Neural cell (in vitro differentiated cells): Measurements from ENCODE around the gene ADD3. TPM values are rescaled to one million over a fixed set of nuclear protein-coding genes. Genes with fewer than 3 reads are reported as not detected.

Experiments used
- H2AFZ ChIP-seq: fragments of 200-600, 300-800 bp; sonication (generic), shearing (Covaris generic); 2 replicates; pipeline ENCODE4 v1.6.0; 2014; ENCODE audit warnings: low read depth, mild to moderate bottlenecking, antibody characterized with exemption, low read length, moderate library complexity
- H3F3A ChIP-seq: fragments of 200-600 bp; shearing (Covaris generic); 2 replicates; pipeline ENCODE4 v1.6.1; 2016; ENCODE audit warnings: mild to moderate bottlenecking, moderate library complexity, mixed read lengths, antibody characterized with exemption, low read length; ENCODE audit not compliant: insufficient read depth, poor library complexity, severe bottlenecking
- H3K27ac ChIP-seq: fragments of 200-600, 300-800 bp; sonication (generic), shearing (Covaris generic); 2 replicates; pipeline ENCODE4 v1.5.1; 2014; ENCODE audit warnings: mild to moderate bottlenecking, low read length, moderate library complexity
- H3K27me3 ChIP-seq: fragments of 300-800, 200-600 bp; sonication (generic), shearing (Covaris generic); 2 replicates; pipeline ENCODE4 v1.6.0; 2014; ENCODE audit warnings: mild to moderate bottlenecking, low read depth, low read length, moderate library complexity; ENCODE audit not compliant: insufficient read depth
- H3K36me3 ChIP-seq: fragments of 300-800, 200-600 bp; sonication (generic), shearing (Covaris generic); 2 replicates; pipeline ENCODE4 v1.5.1; 2014; ENCODE audit warnings: mild to moderate bottlenecking, antibody characterized with exemption, low read length, moderate library complexity; ENCODE audit not compliant: insufficient read depth
- H3K4me2 ChIP-seq: fragments of 300-800, 200-600 bp; sonication (generic), shearing (Covaris generic); 2 replicates; pipeline ENCODE4 v1.6.0; 2014; ENCODE audit warnings: mild to moderate bottlenecking, low read length
- H3K4me3 ChIP-seq: fragments of 300-800, 200-600 bp; sonication (generic), shearing (Covaris generic); 2 replicates; pipeline ENCODE4 v1.5.1; 2014; ENCODE audit warnings: mild to moderate bottlenecking, low read length, moderate library complexity
- H3K79me2 ChIP-seq: fragments of 200-600 bp; shearing (Covaris generic); replicated peaks from 2 replicates; pipeline ENCODE4 v1.6.0; 2014; ENCODE audit warnings: mild to moderate bottlenecking, low read length, moderate library complexity; ENCODE audit not compliant: insufficient read depth
- H3K9ac ChIP-seq: fragments of 300-800, 200-600 bp; sonication (generic), shearing (Covaris generic); 2 replicates; pipeline ENCODE4 v1.6.1; 2016; ENCODE audit warnings: mild to moderate bottlenecking, low read length, mixed read lengths
- H3K9me2 ChIP-seq: fragments of 200-600 bp; shearing (Covaris generic); 2 replicates; pipeline ENCODE4 v1.6.1; 2016; ENCODE audit warnings: mild to moderate bottlenecking, low read length, mixed read lengths; ENCODE audit not compliant: insufficient read depth
- H3K9me3 ChIP-seq: fragments of 200-600, 300-800 bp; sonication (generic), shearing (Covaris generic); 2 replicates; pipeline ENCODE4 v1.6.1; 2016; ENCODE audit warnings: mild to moderate bottlenecking, mixed run types, low read length, moderate library complexity, mixed read lengths
- H4K20me1 ChIP-seq: fragments of 200-600 bp; shearing (Covaris generic); 2 replicates; pipeline ENCODE4 v1.6.1; 2016; ENCODE audit warnings: mild to moderate bottlenecking, mixed run types; ENCODE audit not compliant: insufficient read depth
- CTCF ChIP-seq: fragments of 450-650 bp; IDR thresholded peaks from 2 replicates; pipeline ENCODE4 v1.5.1; 2014; ENCODE audit warnings: antibody characterized with exemption, mild to moderate bottlenecking, moderate library complexity; ENCODE audit not compliant: poor library complexity, severe bottlenecking
- EP300 ChIP-seq: fragments of 450-650 bp; conservative IDR thresholded peaks from 2 replicates; pipeline ENCODE4 v1.6.1; 2014; ENCODE audit warnings: antibody characterized with exemption, mild to moderate bottlenecking, moderate library complexity; ENCODE audit not compliant: poor library complexity, severe bottlenecking
- EZH2 ChIP-seq: fragments of 200-600, 300-800 bp; shearing (Covaris generic), sonication (generic); IDR thresholded peaks from 2 replicates; pipeline ENCODE4 v1.6.1; 2014; ENCODE audit warnings: antibody characterized with exemption, low read length, borderline replicate concordance, mild to moderate bottlenecking; ENCODE audit not compliant: insufficient read depth, poor library complexity, severe bottlenecking
- MXI1 ChIP-seq: fragments of 450-650 bp; conservative IDR thresholded peaks from 2 replicates; pipeline ENCODE4 v1.6.1; 2014; ENCODE audit warnings: antibody characterized with exemption, mild to moderate bottlenecking; ENCODE audit not compliant: poor library complexity, severe bottlenecking
- POLR2AphosphoS5 ChIP-seq: IDR thresholded peaks from 2 replicates; pipeline ENCODE4 v1.6.1; 2012
- RAD21 ChIP-seq: fragments of 450-650 bp; conservative IDR thresholded peaks from 2 replicates; pipeline ENCODE4 v1.6.1; 2014; ENCODE audit warnings: antibody characterized with exemption, mild to moderate bottlenecking, moderate library complexity
- SMC3 ChIP-seq: fragments of 450-650 bp; conservative IDR thresholded peaks from 2 replicates; pipeline ENCODE4 v1.6.1; 2014; ENCODE audit warnings: antibody characterized with exemption, mild to moderate bottlenecking, moderate library complexity; ENCODE audit not compliant: poor library complexity
- TAF1 ChIP-seq: IDR thresholded peaks from 2 replicates; pipeline ENCODE4 v1.6.1; 2012; ENCODE audit warnings: low read depth
- polyA plus RNA-seq: library from polyadenylated mRNA; depleted of rRNA; stranded (reverse); fragments of >200 nt; gene quantifications from 2 replicates; pipeline ENCODE4 v1.2.3, GENCODE V29; 2014
- TF ChIP-seq, protein P1 (sequence below): IDR thresholded peaks from 2 replicates; pipeline ENCODE4 v1.6.1; 2012; ENCODE audit warnings: borderline replicate concordance

ADD3 gene
- polyA plus RNA-seq, 1 donor from 2014 or later, result 40.6 TPM

DNA sequence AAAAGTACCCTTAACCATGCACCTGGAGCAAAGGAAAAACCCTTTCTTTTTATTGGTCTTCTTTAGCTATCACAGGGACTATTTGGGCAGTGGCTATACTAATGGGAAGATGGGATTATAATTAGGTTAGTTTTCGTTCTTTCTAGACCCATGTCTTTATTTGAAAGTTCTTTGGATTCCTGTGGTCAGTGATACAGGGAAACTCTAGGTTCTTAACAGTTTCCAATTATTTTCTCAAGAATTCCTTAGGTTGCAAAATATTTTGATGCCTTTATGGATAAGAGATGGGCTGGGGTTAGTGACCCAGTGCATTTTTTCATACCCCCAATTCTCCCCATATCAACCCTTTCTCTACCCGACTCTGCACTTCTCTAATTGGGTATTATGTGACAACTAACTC is 49.0 kb downstream of the ADD3 start:
- no peak overlapping the region for H3K27ac ChIP-seq
- no peak overlapping the region for H3K4me2 ChIP-seq
- H3K36me3 ChIP-seq, result no peaks in the 10 kb centered on the region
- no peak overlapping the region for H2AFZ ChIP-seq
- no peaks in the 10 kb centered on the region for H3K9me2 ChIP-seq
- no peak overlapping the region for H3K9ac ChIP-seq
- H3K27me3 ChIP-seq, result no peaks in the 10 kb centered on the region
- H3F3A ChIP-seq, result no peaks in the 10 kb centered on the region
- TF ChIP-seq TAF1, result no peak
- no peak for TF ChIP-seq RAD21
- no peaks in the 10 kb centered on the region for H3K9me3 ChIP-seq
- H4K20me1 ChIP-seq, result no peaks in the 10 kb centered on the region
- peaks cover 5% of the 10 kb centered on the region for H3K79me2 ChIP-seq
- H3K4me3 ChIP-seq, result no peak overlapping the region

GRCh38 chr10:110057456-110057855 is 49.7 kb downstream of the ADD3 start:
- H3K9ac ChIP-seq, result no peak overlapping the region
- H4K20me1 ChIP-seq, result no peaks in the 10 kb centered on the region
- peaks cover 5% of the 10 kb centered on the region for H3K79me2 ChIP-seq
- no peak overlapping the region for H3K4me2 ChIP-seq
- H3K36me3 ChIP-seq, result no peaks in the 10 kb centered on the region
- no peaks in the 10 kb centered on the region for H3K9me2 ChIP-seq
- no peaks in the 10 kb centered on the region for H3F3A ChIP-seq
- no peak overlapping the region for H3K27ac ChIP-seq
- no peaks in the 10 kb centered on the region for H3K27me3 ChIP-seq
- no peak for TF ChIP-seq POLR2AphosphoS5
- TF ChIP-seq TAF1, result no peak
- no peak for TF ChIP-seq EZH2
- TF ChIP-seq MXI1, result no peak
- TF ChIP-seq EP300, result no peak
- TF ChIP-seq SMC3, result no peak
- no peak for TF ChIP-seq CTCF
- no peak for TF ChIP-seq RAD21
- TF ChIP-seq, protein P1, sequence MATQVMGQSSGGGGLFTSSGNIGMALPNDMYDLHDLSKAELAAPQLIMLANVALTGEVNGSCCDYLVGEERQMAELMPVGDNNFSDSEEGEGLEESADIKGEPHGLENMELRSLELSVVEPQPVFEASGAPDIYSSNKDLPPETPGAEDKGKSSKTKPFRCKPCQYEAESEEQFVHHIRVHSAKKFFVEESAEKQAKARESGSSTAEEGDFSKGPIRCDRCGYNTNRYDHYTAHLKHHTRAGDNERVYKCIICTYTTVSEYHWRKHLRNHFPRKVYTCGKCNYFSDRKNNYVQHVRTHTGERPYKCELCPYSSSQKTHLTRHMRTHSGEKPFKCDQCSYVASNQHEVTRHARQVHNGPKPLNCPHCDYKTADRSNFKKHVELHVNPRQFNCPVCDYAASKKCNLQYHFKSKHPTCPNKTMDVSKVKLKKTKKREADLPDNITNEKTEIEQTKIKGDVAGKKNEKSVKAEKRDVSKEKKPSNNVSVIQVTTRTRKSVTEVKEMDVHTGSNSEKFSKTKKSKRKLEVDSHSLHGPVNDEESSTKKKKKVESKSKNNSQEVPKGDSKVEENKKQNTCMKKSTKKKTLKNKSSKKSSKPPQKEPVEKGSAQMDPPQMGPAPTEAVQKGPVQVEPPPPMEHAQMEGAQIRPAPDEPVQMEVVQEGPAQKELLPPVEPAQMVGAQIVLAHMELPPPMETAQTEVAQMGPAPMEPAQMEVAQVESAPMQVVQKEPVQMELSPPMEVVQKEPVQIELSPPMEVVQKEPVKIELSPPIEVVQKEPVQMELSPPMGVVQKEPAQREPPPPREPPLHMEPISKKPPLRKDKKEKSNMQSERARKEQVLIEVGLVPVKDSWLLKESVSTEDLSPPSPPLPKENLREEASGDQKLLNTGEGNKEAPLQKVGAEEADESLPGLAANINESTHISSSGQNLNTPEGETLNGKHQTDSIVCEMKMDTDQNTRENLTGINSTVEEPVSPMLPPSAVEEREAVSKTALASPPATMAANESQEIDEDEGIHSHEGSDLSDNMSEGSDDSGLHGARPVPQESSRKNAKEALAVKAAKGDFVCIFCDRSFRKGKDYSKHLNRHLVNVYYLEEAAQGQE, result no peak
- no peak overlapping the region for H2AFZ ChIP-seq
- no peaks in the 10 kb centered on the region for H3K9me3 ChIP-seq
- no peak overlapping the region for H3K4me3 ChIP-seq

DNA sequence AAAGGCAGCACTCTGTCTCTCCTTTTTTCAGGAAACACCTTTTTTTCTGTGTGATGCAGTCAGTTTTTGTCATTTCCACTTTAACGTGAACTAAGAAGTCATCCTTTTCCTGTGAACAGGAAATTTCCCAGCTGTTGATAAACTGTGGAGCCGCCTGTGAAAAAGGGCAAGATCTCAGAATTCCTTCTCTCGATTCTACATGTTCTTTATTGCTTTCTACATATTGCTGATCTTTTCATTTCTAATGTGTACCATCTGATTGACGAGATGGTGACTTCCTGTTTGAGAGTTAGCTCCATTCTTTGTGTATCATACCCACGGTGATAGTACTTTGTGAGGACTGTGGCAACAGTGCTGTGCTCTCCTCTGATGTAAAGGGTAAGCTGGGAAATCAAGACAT is 50.4 kb downstream of the ADD3 start:
- no peak overlapping the region for H3K4me3 ChIP-seq
- H3K9me3 ChIP-seq, result no peaks in the 10 kb centered on the region
- H3K9me2 ChIP-seq, result no peaks in the 10 kb centered on the region
- TF ChIP-seq, protein P1, result no peak
- TF ChIP-seq TAF1 (no peak), RAD21 (no peak)
- H4K20me1 ChIP-seq, result no peaks in the 10 kb centered on the region
- H3K4me2 ChIP-seq, result no peak overlapping the region
- H2AFZ ChIP-seq, result no peak overlapping the region
- H3K27me3 ChIP-seq, result no peaks in the 10 kb centered on the region
- no peak overlapping the region for H3K9ac ChIP-seq
- H3K79me2 ChIP-seq, result peaks cover 5% of the 10 kb centered on the region
- H3F3A ChIP-seq, result no peaks in the 10 kb centered on the region
- H3K27ac ChIP-seq, result no peak overlapping the region
- H3K36me3 ChIP-seq, result no peaks in the 10 kb centered on the region
